CD4-positive, alpha-beta T cell treated with Interleukin-1 beta for 1 hour (primary cell): ENCODE data around the gene HGS.
A peak's percentile ranks its signal among the peaks of the same experiment; 100 is the strongest.

Source experiments
- DNase-seq, 2 donors: peaks; one replicate each; pipeline ENCODE4 v3.0.0-alpha.2; 2020 to 2022

The HGS gene, protein sequence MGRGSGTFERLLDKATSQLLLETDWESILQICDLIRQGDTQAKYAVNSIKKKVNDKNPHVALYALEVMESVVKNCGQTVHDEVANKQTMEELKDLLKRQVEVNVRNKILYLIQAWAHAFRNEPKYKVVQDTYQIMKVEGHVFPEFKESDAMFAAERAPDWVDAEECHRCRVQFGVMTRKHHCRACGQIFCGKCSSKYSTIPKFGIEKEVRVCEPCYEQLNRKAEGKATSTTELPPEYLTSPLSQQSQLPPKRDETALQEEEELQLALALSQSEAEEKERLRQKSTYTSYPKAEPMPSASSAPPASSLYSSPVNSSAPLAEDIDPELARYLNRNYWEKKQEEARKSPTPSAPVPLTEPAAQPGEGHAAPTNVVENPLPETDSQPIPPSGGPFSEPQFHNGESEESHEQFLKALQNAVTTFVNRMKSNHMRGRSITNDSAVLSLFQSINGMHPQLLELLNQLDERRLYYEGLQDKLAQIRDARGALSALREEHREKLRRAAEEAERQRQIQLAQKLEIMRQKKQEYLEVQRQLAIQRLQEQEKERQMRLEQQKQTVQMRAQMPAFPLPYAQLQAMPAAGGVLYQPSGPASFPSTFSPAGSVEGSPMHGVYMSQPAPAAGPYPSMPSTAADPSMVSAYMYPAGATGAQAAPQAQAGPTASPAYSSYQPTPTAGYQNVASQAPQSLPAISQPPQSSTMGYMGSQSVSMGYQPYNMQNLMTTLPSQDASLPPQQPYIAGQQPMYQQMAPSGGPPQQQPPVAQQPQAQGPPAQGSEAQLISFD

DNA sequence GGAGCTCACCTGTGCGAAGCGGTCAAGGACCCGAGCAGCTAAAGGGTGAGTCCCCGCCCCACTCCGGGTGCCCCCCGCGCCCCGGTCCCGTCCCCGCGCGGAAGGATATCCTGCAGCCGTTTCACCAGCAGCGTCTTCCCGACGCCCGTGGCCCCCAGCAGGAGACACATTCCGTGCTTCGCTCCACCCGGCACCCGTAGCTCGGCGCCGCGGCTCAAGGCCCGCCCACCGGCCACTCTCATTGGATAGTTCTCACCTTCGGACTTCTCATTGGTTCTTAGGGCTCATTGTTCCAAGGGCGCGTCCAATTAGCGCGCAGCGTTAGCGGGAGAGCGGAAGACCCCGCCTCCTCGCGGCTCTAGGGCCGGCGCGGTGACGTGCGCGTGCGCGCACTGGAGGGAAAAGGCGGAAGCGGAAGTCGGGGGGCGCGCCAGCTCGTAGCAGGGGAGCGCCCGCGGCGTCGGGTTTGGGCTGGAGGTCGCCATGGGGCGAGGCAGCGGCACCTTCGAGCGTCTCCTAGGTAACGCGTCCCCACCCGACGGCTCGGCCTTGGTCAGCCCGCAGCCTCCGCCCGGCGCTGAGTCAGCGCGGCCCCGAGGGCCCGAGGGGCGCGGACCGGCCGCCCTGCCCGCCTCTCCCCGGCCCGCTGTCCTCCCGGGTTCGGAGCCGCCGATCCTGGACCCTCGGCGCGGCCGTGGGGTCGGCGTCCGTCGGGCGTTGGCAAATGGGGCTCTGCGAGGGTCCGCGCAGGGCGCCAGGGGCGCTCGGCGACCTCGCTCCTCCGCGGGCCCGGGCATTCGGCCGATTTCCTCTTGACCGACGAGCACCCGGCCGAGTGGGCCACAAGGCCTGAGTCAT is at the start of gene HGS, which contains the start of gene ARL16:
Gene HGS (plus strand): TSS at position 428 of the 858 bp plus-strand sequence. CDS start 56 bp downstream, at position 484.
Gene ARL16 (minus strand): TSS at position 214 of the 858 bp plus-strand sequence. CDS start 44 bp downstream, at position 170.
- peak; percentile 98 to 99 for DNase-seq

DNA sequence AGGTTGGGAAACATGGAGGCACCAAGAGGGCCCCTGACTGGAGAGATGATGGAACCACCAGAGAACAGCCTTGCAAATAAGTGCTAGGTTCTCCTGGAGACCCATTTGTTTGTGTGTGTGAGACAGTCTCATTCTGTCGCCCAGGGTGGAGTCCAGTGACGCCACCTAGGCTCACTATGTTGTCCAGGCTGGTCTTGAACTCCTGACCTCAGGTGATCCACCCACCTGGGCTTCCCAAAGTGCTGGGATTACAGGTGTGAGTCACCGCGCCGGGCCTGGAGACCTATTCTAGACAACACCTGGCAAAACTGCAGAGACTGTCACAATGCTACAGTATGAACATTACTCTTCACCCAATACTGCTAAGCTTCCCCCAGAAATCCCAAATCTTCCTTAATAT is 48.4 kb upstream of the HGS start:
- DNase-seq = no peak

DNA sequence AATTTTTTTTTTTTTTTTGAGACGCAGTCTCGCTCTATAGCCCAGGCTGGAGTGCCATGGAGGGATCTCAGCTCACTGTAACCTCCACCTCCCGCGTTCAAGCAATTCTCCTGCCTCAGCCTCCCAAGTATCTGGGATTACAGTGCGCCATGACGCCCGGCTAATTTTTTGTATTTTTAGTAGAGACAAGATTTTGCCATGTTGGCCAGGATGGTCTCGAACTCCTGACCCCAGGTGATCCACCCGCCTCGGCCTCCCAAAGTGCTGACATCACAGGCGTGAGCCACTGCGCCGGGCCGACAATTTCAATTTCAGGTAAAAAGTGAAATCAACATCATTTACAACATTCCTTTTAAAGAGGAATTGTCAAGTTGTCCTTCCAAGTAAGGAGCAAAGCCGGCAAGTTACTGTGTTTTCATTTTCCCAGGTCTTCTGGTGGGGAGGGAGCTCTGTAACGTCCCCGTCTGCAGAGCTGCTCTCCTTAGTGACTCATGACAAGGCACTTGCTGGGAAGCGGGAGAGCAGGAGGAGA is 47.8 kb upstream of the HGS start:
- DNase-seq = no peak

DNA sequence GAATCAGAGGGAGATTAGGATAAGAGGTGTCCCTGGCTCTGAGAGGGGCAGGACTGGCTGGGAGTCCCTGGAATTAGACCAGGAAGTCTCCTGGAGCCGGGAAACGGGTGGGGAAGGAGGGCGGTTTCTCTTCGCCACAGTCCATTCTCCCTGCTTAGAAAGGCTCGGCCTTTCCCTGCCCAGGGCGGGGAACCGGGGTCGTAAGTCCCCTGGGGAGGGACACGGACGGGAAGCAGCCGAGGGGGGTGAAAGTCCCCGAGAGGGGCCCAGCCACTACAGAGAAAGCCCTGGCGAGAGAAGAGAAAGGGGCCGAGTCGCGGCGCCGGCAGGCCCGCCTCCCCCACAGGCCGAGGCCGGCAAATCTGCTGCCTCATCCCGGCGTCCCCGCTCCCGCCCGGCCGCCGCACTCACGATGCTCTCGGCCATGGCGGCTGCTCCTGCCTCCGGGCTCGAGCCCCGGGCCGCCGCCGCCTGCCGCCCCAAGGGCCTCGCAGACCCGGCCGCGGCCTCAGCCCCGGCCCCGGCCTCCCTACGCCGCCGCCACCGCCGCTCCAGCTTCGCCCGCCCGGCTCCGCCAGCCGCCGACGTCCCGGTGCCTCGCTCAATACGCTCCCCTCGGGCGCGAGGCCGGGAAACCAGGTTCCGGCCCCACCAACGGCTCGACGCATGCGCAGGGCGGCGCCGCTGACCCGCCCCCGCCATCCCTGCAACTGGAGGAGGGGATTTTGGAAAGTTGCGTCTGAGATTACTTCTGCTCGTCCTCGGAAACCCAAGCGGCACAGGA is 47.1 kb upstream of the HGS start, which contains the start of the genes NPLOC4 and TSPAN10:
Gene NPLOC4 (minus strand): TSS at position 608 of the 784 bp plus-strand sequence. CDS start 182 bp downstream, at position 426.
Gene TSPAN10 (plus strand): TSS at position 692 of the 784 bp plus-strand sequence. CDS start 5,217 bp downstream, outside the sequence.
- peak; percentile 84 to 87 for DNase-seq

DNA sequence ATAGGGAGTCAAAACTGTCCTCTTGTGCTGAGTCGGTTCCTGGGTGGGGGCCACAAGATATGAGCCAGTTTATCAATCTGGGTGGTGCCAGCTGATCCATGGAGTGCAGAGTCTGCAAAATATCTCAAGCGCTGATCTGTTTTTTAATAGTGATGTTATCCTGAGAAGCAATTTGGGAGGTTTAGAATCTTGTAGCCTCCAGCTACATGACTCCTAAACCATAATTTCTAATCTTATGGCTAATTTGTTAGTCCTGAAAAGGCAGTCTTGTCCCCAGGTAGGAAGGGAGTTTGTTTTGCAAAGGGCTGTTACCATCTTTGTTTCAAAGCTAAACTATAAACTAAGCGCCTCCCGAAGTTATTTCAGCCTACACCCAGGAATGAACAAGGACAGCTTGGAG is 45.1 kb upstream of the HGS start:
- no peak for DNase-seq

DNA sequence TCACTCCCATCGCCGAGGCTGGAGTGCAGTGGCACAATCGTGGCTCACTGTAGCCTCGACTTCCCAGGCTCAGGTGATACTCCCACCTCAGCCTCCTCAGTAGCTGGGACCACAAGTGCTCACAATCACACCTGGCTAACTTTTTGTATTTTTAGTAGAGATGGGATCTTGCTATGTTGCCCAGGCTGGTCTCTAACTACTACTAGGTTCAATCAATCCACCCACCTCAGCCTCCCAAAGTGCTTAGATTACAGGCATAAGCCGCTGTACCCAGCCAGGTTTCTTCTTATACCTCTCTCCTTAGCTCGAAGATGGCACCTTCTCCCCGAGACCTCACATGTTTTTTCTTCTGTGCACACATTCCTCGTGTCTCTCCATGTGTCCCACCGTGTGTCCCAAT is 43.8 kb upstream of the HGS start:
- DNase-seq = no peak

DNA sequence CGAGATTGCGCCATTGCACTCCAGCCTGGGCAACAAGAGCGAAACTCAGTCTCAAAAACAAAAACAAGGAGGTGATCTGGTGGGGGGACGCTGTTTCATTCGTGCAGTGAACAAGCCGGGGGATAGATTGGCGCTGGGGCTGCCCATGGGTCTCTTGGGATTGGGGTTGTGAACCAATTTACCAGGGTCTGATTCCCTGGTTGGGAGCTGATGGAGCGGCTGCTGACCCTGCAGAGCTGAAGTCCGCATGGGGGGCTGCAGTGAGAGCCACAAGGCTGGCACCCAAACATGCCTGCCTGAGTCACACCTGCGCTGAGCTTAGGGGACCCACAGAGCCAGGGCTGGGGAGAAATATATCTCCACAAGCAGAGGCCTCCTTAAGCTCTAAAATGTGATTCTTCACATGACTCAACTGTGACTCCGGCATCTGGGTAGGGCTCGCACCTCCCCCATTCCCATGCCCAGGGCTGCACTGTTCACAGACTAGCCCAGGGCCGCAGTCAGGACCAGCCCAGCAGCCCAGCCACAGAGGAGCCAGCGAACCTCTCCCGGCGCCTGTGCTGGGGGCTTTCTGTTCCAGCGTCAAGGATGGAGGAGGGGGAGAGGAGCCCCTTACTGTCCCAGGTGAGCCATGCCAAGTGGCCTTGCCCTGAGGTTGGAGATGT is 41.9 kb upstream of the HGS start:
- no peak for DNase-seq

DNA sequence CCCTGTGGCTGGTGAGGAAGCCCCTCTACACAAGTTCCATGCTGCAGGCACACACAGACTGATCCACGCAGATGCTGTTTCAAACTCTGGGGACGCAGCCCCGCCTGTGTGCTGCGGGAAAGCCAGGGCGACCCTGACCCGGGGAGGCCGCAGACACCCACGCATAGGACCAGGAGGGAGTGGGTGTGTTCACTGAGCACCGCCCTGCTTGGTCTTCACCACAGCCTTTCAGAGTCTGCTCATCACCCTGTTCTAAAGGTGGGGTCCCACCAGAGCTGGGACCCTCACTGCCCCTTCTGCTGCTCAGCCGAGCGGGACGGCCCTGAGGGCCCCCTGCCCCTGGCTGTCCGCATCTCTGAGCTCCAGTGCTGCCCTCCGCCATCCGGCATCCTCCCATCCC is 39.3 kb upstream of the HGS start:
- DNase-seq = no peak

DNA sequence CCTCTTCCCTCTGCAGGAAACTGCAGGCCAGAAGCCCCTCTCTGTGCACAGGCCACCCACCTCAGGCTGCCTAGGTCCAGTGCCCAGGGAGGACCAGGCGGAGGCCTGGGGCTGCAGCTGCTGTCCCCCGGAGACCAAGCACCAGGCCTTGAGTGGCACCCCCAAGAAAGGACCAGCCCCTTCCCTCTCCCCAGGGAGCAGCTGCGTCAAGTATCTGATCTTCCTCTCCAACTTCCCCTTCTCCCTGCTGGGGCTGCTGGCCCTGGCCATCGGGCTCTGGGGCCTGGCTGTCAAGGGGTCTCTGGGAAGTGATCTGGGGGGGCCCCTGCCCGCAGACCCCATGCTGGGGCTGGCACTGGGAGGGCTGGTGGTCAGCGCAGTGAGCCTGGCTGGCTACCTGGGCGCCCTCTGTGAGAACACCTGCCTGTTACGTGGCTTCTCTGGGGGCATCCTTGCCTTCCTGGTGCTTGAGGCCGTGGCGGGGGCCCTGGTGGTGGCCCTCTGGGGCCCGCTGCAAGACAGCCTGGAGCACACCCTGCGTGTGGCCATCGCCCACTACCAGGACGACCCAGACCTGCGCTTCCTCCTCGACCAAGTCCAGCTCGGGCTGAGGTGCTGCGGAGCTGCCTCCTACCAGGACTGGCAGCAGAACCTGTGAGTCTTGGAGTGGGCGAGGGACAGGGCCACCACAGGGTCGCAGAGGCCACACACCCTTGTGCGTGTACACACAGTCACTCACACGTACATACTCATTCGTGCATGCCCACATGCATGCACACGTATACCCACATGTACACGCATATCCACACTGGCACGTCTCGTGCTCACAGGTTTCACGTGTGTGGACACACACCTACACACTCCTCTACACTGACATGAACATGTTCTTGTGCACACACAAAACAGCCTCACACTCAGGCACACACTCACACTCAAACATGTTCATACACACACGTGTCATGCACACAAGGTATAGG is 38.5 kb upstream of the HGS start:
- DNase-seq = no peak

DNA sequence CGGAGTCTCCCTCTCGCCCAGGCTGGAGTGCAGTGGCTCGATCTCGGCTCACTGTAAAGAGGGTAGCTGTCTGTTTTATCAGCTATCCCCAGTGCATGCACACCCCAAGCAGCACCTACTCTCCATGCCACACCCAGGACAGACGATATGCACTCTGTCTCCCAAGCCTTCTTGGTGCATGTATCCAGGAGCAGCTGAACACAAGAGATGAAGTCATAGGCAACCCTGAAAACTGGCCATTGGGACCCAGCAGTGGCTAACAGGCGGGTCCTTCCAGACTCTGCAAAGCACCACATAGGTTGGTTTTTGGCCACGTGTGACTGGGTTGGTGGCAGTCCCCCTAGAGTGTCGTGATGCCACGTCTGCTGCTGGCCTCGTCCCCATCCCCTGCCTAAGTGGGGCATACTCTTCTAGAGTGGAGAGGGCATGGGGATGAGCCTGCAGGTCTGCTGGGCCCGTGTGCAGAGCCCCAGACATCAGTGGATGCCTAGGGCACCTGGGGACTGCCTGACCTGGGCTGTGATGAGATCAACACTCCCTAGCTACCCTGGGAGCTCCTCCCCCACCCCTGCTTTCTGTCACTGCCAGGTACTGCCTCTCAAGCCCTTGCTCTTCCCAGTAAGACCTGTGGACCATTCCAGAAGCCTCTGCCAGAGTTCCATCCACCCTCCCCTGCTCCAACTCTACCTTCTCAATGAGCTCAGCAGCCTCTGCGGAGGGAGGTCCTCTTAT is 36.8 kb upstream of the HGS start:
- no peak for DNase-seq

DNA sequence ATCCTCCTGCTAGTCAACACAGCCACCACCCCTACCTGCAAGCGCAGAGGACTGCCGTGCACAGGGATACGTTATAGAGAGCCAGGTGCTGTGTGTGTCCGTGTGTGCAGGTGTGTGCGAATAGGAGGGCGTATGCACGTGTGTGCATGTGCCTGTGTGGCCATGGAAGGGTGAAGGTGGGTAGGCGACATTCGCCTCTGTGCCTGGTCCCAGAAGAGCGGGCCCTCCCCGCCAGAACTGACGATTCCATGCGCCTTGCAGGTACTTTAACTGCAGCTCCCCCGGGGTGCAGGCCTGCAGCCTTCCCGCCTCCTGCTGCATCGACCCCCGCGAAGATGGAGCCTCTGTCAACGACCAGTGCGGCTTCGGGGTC is 36.2 kb upstream of the HGS start:
- DNase-seq = no peak

DNA sequence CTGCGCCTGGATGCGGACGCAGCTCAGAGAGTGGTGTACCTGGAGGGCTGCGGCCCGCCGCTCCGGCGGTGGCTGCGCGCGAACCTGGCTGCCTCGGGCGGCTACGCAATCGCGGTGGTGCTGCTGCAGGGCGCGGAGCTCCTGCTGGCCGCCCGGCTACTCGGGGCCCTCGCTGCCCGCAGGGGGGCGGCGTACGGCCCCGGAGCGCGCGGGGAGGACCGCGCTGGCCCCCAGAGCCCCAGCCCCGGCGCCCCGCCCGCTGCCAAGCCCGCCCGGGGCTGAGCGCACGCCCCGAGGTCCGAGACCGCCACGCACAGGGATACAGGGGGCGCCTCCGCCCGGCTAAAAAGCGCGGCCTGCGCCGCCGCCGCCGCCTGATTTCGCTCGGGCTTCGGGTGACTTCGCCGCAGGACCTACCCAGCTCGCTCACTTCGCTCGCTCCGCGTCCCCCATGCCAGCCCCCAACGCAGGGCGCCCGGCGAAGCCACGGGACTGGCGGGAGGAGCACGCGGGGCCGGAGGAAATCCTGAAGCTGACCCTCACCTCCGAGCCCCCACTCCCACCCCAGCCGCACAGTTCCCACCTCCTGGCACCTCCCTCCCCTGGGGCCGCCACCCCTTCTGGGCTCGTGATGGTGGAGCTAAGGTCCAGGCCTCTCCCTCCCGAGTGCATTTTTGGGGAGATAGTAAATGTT is 35.7 kb upstream of the HGS start:
- DNase-seq = no peak

DNA sequence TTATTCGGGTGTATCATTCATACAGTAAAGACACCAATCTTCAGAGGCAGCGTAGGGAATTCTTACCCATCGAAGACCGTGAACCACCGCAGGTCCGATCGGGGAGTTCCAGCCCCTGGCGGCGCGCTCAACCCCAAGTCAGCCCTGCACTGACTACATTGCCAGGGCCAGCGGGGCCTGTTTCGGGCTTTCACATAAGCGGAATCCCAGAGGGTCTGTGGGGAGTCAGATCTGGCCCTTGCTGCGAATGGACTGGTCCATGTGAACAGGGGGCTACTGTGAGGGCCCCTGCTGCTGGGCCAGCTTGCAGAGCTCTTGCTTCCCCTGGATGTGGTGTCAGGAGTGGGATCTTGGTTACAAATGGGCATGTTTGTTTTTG is 35.1 kb upstream of the HGS start:
- no peak for DNase-seq

DNA sequence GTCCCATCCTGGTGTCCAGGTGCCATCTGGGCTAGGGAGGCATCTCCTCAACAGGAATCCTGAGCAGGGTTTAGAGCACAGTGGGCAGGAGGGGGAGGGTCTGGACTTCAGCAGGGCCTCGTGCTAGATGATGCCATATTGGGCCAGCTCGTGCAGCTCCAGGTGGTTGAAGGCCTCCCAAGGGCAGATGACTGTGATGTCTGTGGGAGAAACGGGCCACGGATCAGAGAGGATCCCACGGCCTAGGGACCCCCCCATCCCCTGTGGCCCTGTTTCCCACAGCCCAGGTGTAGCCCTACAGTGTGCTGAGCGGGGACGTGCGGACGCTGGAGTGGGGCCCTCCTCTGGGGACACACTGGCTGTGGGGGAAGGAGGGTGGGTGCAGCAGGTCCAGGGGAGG is 32.9 kb upstream of the HGS start:
- DNase-seq = no peak

DNA sequence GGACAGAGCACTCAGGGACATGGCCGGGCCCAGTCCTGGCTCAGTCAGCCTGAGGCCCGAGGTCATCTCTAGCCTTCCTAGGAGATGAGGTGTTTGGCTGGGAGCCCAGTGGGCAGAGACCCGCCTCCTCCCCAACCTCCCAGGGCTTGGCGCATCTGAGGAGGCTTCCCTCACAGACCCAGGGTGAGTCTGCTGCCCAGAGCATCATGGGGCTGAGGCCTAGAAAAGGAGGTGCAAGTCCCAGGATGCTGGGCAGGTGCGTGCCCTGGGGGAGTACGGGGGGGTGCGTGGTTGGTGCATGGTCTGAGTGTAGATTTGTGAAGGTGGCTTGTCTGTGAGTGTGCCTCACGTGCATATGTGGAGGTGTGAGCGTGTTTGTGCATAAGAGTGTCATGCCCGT is 32.1 kb upstream of the HGS start:
- DNase-seq = no peak

DNA sequence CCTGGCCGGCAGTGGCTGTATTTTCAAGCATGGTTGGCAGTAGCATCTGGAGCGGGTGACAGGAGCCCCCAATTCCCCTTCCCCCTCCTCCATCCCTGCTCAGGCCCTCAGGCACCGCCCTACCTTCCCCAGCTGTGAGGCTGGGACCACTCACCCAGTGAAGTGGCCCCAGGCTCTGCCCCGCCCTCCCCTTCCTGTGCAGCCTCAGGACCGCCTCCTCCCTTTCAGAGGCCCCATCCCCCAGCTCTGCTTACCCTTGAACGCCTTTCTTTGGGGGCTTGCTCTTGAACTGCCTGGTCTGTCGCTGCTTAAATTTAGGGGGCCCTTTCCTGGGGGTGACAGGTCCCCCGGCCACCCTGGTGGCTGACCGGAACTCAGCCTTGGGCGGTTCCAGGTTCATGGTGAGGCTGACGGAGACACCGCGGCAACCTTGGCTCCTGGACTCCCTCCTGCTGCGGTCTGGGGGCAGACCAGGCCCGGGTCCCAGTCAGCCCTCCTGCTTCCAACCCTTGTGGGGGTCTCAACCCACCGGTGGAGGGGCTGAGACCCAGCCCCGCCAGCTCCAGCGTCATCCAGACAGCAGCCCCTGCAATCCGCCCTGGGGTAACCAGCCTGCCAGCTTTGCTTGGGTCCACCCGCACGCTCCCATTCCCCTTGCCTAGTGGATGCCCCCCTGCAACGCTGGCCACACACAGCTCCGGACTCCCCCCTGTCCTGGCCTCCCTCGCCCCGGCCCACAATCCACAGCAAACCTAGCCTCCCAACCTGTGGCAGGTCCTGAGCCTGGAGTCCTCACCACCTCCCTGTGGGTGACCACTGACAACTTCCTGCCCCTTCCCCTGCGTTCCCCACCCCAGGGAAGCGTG is 30.7 kb upstream of the HGS start:
- peak in 1 of 2 donors; percentile 21 for DNase-seq

DNA sequence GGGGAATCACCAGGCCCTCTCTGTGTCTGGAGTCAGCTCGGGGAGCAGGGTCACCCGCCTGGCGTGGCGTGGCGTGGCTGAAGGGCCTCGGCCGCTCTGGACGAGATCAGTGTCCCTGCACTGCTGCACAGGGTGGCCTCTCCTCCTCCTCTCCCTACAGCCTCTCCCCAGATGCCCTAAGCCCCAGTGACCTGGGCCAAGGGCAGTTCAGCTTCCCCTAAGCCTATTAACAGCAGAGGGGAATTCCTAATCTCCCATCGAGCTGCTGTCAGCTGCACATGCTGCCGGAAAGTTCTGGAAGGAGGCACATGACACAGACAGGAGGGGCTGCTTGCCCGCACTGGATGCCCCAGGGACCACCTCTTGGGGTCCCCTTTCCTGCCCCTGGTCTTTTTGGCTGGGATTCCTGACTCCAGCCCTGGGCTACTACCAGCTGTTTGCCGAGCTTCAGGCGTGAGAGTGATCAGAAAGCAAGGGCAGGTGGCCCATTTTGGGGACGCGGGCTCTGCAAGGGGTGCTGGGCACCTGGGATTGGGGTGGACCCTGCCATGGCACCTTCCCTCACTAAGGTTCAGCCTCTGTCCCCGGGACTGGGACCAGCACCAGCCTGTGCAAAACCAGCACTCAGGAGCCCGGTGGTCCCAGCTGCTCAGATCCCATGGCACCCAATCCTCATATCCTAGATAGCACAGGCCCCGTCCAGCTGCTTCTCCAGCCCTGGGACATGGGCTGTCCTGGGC is 28.3 kb upstream of the HGS start:
- no peak for DNase-seq
